Activated CD8-positive, alpha-beta memory T cell treated with anti-CD3 and anti-CD28 coated beads, Interleukin-2, amount 50 U/mL, for 24 hours (primary cell): Measurements from ENCODE around the gene HLCS.

Source experiments
- DNase-seq: peaks from one replicate; pipeline ENCODE4 v3.0.0-alpha.2; 2020; ENCODE audit errors: extremely low read depth

HLCS gene

GRCh38 chr21:36813052-36813451, 153.4 kb downstream of the HLCS start:
- no peak for DNase-seq

- no peak for DNase-seq
Observed at GRCh38 chr21:36811762-36812161, 154.7 kb downstream of the HLCS start.

GRCh38 chr21:36810443-36810842, 156.0 kb downstream of the HLCS start:
- DNase-seq, result no peak

GRCh38 chr21:36807422-36807928, 159.0 kb downstream of the HLCS start:
- DNase-seq, result no peak

GRCh38 chr21:36806103-36806502, 160.4 kb downstream of the HLCS start:
- DNase-seq, result no peak

GRCh38 chr21:36804874-36805611, 161.4 kb downstream of the HLCS start:
- no peak for DNase-seq

GRCh38 chr21:36803816-36804439, 162.5 kb downstream of the HLCS start:
- DNase-seq, result no peak

- no peak for DNase-seq
Observed at GRCh38 chr21:36803051-36803645, 163.3 kb downstream of the HLCS start.

- DNase-seq, result no peak
Observed at GRCh38 chr21:36800734-36801133, 165.7 kb downstream of the HLCS start.

- DNase-seq, result no peak
Observed at GRCh38 chr21:36799869-36800268, 166.6 kb downstream of the HLCS start.

GRCh38 chr21:36798491-36798890, 168.0 kb downstream of the HLCS start:
- no peak for DNase-seq

- no peak for DNase-seq
Observed at GRCh38 chr21:36796070-36796469, 170.4 kb downstream of the HLCS start.

- DNase-seq, result no peak
Observed at GRCh38 chr21:36792505-36792967, 173.9 kb downstream of the HLCS start.

GRCh38 chr21:36791695-36792470, 174.6 kb downstream of the HLCS start:
- DNase-seq, result no peak

- no peak for DNase-seq
Observed at GRCh38 chr21:36791180-36791579, 175.3 kb downstream of the HLCS start.

GRCh38 chr21:36790616-36791015, 175.9 kb downstream of the HLCS start:
- no peak for DNase-seq

GRCh38 chr21:36788120-36788638, 178.3 kb downstream of the HLCS start:
- DNase-seq, result no peak

- DNase-seq, result no peak
Observed at GRCh38 chr21:36786186-36786585, 180.3 kb downstream of the HLCS start.

GRCh38 chr21:36785615-36786014, 180.9 kb downstream of the HLCS start:
- DNase-seq, result no peak

GRCh38 chr21:36784947-36785346, 181.5 kb downstream of the HLCS start:
- DNase-seq, result no peak

- DNase-seq, result no peak
Observed at GRCh38 chr21:36783612-36784374, 182.7 kb downstream of the HLCS start.
